GM18858 (cell line): ENCODE data around the gene XRCC5.

Experiments
- ATAC-seq: cut with Tn5 transposase; IDR thresholded peaks from one replicate; pipeline ENCODE4 v1.9.1; 2021; ENCODE audit not compliant: unreplicated experiment

Gene XRCC5

DNA sequence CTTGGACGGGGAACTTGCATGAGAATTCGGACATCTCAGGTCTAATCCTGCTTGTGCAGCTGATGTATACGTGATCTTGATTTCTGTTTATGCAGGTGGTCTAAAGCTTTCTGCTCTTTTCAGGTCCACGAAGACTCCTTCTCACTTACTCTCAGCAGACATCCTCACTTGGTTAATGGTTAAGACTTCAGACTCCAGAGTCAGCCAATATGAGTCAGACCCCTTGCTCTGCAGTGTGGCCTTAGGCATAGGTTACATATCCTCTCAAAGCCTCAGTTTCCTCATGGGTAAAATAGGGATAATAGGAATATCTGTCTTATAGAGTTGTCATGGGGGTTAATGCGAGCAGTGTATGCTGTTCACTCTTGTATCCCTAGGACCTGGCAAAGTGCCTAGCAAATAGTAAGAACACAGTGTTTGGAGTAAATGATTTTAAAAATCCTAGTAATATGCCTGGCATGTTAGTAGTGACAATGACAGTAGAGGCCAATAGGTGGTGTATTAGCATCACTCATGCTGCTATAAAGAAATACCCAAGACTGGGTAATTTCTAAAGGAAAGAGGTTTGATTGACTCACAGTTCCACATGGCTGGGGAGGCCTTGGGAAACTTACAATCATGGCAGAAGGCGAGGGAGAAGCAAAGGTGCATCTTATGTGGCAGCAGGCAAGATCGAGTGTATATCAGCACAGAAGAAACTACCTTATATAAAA lies 42.3 kb downstream of the XRCC5 start:
- ATAC-seq: no peak

DNA sequence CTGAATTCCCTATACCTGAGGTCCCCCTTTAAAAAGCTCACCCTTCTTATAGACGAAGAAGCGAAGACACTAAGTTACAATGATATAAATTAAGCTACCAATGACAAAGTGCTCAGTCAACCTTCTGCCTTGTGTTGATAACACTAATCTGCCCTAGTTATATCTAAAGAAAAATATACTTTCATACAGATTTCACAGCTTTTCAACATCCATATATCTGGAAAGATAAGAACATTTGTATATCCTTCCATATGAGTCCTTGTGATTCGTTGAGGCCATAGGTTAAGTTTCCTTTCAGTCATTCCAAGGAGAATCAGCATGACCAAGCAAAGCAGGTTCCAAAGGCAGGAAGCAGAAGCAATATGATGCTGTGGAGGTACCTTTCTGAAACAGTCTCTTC lies 46.8 kb downstream of the XRCC5 start:
- no peak for ATAC-seq

DNA sequence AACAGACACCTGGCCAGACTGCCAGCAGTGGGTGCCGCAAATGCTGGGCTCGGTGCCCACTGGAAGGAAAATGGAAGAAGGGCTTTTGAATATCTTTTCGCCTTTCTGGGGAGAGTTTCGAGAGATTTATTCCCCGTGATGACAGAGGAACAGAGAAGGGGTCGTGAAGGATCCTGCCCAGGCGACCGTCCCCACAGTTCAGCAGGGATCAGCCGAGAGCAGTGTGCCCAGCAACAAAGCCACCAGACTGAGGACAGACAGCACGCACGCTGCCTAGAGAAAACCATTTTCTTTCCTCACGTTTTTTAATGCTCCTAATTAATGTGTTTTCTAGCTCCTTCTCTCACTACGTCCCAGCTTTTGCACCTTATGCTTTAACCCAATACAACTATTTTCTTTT lies 47.7 kb downstream of the XRCC5 start:
- ATAC-seq: no peak

- no peak for ATAC-seq
Observed at GRCh38 chr2:216159144-216159543, 50.0 kb downstream of the XRCC5 start.

GRCh38 chr2:216159646-216160045 lies 50.5 kb downstream of the XRCC5 start:
- no peak for ATAC-seq

- ATAC-seq: no peak
Observed at GRCh38 chr2:216160786-216161185, 51.6 kb downstream of the XRCC5 start.

DNA sequence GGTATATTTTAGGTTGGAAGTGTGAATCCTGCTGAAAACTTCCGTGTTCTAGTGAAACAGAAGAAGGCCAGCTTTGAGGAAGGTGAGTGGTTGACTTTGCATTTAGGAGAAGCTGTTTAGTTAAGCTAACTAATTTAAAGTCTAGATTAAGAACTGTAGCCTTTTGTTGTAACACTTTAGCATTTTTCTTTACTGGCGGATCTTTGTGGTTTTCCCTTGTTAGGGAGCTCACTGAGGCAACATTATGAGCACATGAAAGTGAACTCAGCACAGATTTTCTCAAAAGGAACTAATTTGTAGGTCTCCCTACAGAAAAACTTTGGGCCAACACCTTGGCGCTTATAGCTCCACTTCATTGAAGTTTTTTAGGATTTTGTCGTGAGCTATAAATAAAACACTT lies 52.8 kb downstream of the XRCC5 start:
- no peak for ATAC-seq

DNA sequence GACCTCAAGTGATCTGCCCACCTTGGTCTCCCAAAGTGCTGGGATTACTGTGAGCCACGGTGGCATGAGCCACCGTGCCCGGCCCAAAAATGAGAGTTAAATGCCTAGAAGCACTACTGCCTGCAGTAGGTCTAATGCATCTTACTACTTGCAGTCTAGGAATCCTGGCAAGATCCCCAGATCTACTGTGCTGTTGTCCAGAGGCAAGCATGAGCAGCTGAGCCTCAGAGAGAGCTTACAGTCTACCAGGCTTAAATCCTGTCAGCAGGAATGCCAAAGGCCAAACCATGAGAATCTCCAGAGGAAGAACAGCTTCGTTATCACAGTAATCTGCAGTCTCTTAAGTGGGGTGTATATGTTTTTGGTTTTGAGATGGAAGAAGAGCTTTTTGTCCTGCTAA lies 54.4 kb downstream of the XRCC5 start:
- no peak for ATAC-seq

DNA sequence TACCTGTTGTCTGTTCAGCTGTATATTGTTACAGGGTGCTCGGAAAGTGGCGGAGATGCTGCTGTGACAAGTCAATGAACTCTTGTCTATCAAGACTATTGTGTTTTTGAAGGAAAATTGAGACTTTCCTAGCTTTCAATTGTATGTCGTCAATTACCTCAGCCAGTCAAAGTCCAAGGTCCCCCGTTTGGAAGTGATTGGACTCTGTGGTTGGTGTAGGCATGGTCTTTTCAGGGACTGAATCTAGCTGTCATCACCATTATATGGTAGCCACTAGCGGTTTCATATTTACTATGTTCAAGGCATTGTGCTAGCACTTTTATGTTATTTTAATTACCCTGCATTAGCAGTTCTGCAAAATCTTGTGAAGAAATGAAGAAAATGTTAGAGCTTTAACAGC lies 54.9 kb downstream of the XRCC5 start:
- no peak for ATAC-seq

- ATAC-seq: no peak
Observed at GRCh38 chr2:216164576-216164975, 55.4 kb downstream of the XRCC5 start.

DNA sequence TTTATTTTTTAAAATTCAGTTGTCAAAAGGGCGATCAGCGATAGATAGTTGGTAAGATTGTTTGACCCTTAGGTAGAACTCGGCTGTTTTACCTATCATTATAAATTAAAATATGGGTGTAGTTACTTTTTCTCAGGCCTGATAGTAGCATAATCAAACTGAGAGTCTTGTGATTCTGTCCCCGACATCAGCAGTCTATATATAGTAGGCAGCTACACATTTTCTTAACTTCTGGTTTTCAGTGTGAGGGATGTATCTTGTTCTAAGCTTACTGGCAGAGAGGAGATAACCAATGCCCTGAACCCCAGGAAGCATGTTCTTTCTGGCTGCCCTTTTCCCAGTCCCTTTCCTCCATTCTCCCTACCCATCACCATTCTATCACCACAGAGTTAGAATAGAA lies 56.6 kb downstream of the XRCC5 start:
- ATAC-seq: no peak

- ATAC-seq: no peak
Observed at GRCh38 chr2:216169087-216169486, 59.9 kb downstream of the XRCC5 start.

DNA sequence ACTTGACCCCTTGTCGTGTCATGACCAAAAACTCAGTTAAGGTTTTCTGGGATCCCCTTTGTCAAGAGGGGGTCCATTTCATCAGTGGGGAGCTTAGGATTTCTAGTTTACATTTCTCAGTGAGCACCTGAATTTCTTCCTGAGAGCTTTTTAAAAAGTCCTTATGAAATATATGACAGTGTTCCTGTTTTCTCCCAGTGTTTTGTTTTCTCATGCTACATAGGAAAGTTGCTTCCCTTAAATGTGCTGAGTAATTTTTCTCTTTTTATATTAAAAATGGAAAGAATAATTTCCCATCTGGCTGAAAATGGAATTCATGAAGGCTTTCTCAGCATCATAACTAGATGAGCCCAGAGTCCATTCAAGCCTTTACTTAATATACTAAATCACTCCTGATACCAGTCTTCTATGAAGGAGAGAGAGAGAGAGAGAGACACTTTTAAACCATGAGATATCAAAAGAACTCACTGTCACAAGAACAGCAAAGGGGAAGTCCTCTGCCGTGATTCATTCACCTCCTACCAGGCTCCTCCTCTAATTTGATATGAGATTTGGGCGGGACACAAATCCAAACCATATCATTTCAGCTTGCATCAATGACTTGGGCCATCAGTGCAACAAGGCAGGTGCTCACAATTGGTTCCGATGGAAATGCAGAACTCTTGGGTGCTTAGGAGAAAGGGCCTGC lies 61.1 kb downstream of the XRCC5 start:
- no peak for ATAC-seq

DNA sequence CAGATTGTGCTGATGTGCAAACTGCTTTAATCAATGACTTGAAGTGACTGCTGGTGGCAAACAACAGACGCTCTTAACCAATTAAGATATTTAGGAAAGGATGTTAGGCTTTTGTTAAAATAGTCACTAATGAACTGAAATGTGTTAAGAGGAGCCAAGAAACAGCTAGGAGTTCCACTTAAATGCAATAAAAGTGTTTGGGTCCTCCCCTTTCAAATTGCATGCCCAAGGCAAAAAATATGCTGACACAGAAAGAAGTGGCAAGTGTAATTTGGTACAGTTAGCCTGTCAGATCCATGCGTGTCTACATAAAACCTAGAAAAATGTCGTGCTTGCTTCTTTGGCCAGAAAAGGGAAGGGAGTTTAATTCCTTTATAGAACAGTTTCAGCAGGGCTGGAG lies 61.9 kb downstream of the XRCC5 start:
- no peak for ATAC-seq

DNA sequence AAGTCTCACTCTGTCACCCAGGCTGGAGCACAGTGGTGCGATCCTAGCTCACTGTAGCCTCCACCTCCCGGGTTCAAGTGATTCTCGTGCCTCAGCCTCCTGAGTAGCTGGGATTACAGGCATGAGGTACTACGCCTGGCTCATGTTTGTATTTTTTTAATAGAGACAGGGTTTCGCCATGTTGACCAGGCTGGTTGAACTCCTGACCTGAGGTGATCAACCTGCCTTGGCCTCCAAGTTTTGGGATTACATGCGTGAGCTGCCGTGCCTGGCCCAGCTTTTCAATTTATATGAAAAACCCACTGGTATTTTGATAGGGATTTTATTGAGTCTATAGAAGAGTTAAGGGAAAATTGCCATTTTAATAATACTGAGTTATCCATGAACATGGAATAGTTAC lies 63.3 kb downstream of the XRCC5 start:
- no peak for ATAC-seq

DNA sequence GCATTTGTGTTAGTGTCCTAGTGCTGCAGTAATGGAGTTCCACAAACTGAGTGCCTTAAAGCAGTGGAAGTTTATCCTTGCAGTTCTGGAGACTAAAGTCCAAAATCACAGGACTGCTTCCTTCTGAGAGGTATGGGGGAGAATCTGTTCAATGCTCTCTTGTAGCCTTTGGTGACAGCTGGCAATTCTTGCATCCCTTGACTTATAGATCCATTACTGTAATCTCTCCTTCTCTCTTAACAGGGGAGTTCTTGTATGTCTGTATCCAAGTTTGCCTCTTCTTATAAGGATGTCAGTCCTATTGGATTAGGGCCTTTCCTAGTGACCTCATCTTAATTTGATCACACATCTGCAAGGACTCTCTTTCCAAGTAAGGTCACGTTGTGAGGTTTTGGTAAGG lies 69.9 kb downstream of the XRCC5 start:
- no peak for ATAC-seq

DNA sequence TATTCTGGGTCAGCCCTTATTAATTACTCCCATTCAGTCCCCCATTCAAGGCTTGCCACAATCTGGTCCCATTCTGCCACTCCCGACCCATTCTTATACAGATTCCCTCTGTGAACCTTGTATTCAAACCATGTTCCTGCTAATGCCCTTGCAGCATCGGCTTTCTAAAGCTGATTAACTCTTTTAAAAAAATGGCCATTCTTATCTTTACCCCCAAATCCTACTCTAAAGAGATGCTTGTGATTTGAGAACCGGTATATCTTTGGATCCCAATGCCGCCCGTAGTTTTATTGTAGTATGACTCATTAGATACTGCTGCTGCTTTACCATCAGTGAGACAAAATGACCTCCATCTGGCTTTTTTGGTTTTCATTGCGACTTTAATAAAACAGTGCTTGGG lies 72.2 kb downstream of the XRCC5 start:
- no peak for ATAC-seq

GRCh38 chr2:216181953-216182461 lies 72.9 kb downstream of the XRCC5 start:
- ATAC-seq: no peak

- ATAC-seq: no peak
Observed at GRCh38 chr2:216183462-216183861, 74.3 kb downstream of the XRCC5 start.

DNA sequence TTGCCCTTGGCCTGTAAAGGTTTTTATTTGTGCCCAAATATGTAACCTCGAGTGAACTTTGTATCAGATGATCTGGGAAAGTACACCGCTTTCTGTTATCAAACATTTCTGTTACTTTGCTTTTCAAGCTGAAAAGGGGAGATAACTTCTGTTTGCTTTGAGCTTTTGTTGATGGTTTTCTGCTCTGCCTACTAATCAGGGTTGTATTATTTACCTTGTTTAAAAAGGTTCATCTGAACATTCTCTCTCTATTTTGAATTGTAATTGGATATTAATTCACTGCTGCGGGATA lies 79.4 kb downstream of the XRCC5 start:
- no peak for ATAC-seq

DNA sequence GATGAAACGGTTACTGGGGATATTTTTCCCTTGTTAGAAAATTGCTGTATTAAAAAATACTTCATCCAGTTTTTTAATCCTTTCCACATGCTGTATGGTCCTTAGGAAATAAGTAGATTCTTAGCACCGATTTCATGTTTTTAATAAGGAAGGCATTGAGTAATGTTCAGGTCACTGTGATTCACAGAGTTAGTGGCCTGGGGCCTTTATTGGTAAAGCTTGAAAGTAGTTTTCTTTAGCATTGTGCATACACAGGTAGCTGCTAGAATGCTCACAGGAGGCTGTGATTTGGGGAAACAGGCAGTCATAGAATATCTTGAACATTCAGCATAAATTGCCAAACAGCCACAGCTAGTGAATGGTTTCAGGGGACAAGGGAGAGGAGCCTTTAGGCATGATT lies 79.8 kb downstream of the XRCC5 start:
- ATAC-seq: no peak

DNA sequence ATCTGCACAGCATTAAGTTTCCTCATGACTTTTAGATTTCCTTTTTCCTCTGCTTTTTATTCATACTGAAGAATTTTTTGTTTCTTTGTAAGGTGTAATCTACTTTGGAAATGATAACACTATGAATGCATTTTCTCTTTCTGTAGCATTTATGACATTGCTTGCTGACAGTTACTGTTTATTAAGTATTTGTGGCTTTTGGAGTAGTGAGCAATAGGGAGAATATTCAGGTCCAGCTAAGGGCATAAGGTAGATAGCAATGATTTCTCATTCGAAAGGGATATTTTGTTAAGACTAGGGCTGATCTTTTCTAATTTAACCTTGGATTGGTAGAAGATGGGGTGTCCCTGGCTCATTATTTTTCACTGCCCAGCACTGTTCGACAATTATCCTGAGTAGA lies 80.3 kb downstream of the XRCC5 start:
- ATAC-seq: no peak

GRCh38 chr2:216192181-216192580 lies 83.0 kb downstream of the XRCC5 start:
- ATAC-seq: no peak
